IMR-90 (cell line): ENCODE results near the gene FGF2.

Source experiments
- MAFK ChIP-seq: IDR thresholded peaks from 2 replicates; pipeline ENCODE4 v1.6.1; 2012; ENCODE audit warnings: low read depth, low read length, improper control_type of control experiment
- MXI1 ChIP-seq: IDR thresholded peaks from 2 replicates; pipeline ENCODE4 v1.6.1; 2012; ENCODE audit warnings: low read depth, mild to moderate bottlenecking, low read length, moderate library complexity, borderline replicate concordance
- POLR2A ChIP-seq: IDR thresholded peaks from 2 replicates; pipeline ENCODE4 v1.6.1; 2012; ENCODE audit warnings: mild to moderate bottlenecking, low read depth, low read length
- RAD21 ChIP-seq: IDR thresholded peaks from 2 replicates; pipeline ENCODE4 v1.6.1; 2012; ENCODE audit warnings: low read length, improper control_type of control experiment
- RFX5 ChIP-seq: IDR thresholded peaks from 2 replicates; pipeline ENCODE4 v1.8.0; 2012; ENCODE audit warnings: low read depth, mild to moderate bottlenecking, low read length, moderate library complexity
- TF ChIP-seq, protein P1 (sequence below): conservative IDR thresholded peaks from 2 replicates; pipeline ENCODE4 v1.5.1; 2012; ENCODE audit warnings: mild to moderate bottlenecking, low read depth, low read length, improper control_type of control experiment
- TF ChIP-seq, protein P2 (sequence below): fragments of 150-350 bp; IDR thresholded peaks from 2 replicates; pipeline ENCODE4 v1.6.1; 2016; ENCODE audit warnings: low read depth, mild to moderate bottlenecking, low read length, moderate library complexity, borderline replicate concordance
- TF ChIP-seq, protein P3 (sequence below): fragments of 150-350 bp; IDR thresholded peaks from 2 replicates; pipeline ENCODE4 v1.6.1; 2017; ENCODE audit warnings: mild to moderate bottlenecking, antibody characterized with exemption, low read length, low read depth

DNA sequence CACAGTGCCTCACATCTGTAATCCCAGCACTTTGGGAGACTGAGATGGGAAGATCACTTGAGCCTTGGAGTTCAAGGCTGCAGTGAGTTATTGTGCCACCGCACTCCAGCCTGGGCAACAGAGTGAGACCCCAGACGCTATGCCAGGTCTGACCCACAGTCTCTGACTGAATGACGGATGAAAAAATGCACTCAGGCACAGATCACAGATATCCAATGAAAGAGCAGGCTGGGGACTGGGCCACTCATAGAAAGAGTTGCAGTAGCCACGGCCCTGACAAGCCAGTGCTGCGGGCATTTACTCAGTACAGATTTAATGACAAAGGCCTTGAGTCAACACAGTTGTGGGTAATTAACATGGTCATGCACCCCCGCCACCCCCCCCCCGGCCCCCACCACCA, 73.1 kb downstream of the FGF2 start:
- TF ChIP-seq, protein P1, sequence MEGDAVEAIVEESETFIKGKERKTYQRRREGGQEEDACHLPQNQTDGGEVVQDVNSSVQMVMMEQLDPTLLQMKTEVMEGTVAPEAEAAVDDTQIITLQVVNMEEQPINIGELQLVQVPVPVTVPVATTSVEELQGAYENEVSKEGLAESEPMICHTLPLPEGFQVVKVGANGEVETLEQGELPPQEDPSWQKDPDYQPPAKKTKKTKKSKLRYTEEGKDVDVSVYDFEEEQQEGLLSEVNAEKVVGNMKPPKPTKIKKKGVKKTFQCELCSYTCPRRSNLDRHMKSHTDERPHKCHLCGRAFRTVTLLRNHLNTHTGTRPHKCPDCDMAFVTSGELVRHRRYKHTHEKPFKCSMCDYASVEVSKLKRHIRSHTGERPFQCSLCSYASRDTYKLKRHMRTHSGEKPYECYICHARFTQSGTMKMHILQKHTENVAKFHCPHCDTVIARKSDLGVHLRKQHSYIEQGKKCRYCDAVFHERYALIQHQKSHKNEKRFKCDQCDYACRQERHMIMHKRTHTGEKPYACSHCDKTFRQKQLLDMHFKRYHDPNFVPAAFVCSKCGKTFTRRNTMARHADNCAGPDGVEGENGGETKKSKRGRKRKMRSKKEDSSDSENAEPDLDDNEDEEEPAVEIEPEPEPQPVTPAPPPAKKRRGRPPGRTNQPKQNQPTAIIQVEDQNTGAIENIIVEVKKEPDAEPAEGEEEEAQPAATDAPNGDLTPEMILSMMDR = no peak
- TF ChIP-seq POLR2A (no peak), RAD21 (no peak), MXI1 (no peak), RFX5 (no peak), MAFK (no peak)
- TF ChIP-seq, protein P2, sequence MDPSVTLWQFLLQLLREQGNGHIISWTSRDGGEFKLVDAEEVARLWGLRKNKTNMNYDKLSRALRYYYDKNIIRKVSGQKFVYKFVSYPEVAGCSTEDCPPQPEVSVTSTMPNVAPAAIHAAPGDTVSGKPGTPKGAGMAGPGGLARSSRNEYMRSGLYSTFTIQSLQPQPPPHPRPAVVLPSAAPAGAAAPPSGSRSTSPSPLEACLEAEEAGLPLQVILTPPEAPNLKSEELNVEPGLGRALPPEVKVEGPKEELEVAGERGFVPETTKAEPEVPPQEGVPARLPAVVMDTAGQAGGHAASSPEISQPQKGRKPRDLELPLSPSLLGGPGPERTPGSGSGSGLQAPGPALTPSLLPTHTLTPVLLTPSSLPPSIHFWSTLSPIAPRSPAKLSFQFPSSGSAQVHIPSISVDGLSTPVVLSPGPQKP = no peak
- TF ChIP-seq, protein P3, sequence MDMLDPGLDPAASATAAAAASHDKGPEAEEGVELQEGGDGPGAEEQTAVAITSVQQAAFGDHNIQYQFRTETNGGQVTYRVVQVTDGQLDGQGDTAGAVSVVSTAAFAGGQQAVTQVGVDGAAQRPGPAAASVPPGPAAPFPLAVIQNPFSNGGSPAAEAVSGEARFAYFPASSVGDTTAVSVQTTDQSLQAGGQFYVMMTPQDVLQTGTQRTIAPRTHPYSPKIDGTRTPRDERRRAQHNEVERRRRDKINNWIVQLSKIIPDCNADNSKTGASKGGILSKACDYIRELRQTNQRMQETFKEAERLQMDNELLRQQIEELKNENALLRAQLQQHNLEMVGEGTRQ = no peak
